Right lobe of liver (tissue), 4 donors: ENCODE measurements around the gene ELOVL5.

Source experiments
- POLR2A ChIP-seq: fragments of 450-650 bp; IDR thresholded peaks from one replicate; pipeline ENCODE4 v1.6.1; 2017; ENCODE audit warnings: antibody characterized with exemption, mild to moderate bottlenecking
- TF ChIP-seq, protein P1 (sequence below), 4 donors: fragments of 200-600 bp in 3 of 4; fragments of 450-650 bp in 1 of 4; IDR thresholded peaks; one replicate each; pipeline versions ENCODE4 v1.5.1 to v1.8.0; 2016 to 2022; ENCODE audit warnings: antibody characterized with exemption in 4 of 4, mild to moderate bottlenecking in 2 of 4
- donor health status: DM: no; HTN: no; CAD: no.
- donor health status: DM: no; HTN: no; CAD: no.
- donor health status: DM: no; HTN: yes; CAD: no.

GRCh38 chr6:53240139-53240538, 108.6 kb downstream of the ELOVL5 start:
- TF ChIP-seq, protein P1, sequence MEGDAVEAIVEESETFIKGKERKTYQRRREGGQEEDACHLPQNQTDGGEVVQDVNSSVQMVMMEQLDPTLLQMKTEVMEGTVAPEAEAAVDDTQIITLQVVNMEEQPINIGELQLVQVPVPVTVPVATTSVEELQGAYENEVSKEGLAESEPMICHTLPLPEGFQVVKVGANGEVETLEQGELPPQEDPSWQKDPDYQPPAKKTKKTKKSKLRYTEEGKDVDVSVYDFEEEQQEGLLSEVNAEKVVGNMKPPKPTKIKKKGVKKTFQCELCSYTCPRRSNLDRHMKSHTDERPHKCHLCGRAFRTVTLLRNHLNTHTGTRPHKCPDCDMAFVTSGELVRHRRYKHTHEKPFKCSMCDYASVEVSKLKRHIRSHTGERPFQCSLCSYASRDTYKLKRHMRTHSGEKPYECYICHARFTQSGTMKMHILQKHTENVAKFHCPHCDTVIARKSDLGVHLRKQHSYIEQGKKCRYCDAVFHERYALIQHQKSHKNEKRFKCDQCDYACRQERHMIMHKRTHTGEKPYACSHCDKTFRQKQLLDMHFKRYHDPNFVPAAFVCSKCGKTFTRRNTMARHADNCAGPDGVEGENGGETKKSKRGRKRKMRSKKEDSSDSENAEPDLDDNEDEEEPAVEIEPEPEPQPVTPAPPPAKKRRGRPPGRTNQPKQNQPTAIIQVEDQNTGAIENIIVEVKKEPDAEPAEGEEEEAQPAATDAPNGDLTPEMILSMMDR (IDR thresholded peaks at IDR 0.05), result no peak
- TF ChIP-seq POLR2A, result no peak
